Anterior cingulate cortex (tissue), 58 donors: ENCODE data around the gene CDAN1.
A peak's percentile ranks its signal among the peaks of the same experiment; 100 is the strongest.
"Not testable (repeated sequence)": the region's sequence is repeated elsewhere in the genome, so short reads cannot be mapped to it uniquely, and the experiment has no call there.

Experiments used
- DNase-seq, 58 donors: peaks; one replicate each; lab custom pipeline; 2025; lab: John Stamatoyannopoulos, UW

CDAN1 gene, protein sequence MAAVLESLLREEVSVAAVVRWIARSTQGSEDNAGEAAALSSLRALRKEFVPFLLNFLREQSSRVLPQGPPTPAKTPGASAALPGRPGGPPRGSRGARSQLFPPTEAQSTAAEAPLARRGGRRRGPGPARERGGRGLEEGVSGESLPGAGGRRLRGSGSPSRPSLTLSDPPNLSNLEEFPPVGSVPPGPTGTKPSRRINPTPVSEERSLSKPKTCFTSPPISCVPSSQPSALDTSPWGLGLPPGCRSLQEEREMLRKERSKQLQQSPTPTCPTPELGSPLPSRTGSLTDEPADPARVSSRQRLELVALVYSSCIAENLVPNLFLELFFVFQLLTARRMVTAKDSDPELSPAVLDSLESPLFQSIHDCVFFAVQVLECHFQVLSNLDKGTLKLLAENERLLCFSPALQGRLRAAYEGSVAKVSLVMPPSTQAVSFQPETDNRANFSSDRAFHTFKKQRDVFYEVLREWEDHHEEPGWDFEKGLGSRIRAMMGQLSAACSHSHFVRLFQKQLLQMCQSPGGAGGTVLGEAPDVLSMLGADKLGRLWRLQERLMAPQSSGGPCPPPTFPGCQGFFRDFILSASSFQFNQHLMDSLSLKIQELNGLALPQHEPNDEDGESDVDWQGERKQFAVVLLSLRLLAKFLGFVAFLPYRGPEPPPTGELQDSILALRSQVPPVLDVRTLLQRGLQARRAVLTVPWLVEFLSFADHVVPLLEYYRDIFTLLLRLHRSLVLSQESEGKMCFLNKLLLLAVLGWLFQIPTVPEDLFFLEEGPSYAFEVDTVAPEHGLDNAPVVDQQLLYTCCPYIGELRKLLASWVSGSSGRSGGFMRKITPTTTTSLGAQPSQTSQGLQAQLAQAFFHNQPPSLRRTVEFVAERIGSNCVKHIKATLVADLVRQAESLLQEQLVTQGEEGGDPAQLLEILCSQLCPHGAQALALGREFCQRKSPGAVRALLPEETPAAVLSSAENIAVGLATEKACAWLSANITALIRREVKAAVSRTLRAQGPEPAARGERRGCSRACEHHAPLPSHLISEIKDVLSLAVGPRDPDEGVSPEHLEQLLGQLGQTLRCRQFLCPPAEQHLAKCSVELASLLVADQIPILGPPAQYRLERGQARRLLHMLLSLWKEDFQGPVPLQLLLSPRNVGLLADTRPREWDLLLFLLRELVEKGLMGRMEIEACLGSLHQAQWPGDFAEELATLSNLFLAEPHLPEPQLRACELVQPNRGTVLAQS

DNA sequence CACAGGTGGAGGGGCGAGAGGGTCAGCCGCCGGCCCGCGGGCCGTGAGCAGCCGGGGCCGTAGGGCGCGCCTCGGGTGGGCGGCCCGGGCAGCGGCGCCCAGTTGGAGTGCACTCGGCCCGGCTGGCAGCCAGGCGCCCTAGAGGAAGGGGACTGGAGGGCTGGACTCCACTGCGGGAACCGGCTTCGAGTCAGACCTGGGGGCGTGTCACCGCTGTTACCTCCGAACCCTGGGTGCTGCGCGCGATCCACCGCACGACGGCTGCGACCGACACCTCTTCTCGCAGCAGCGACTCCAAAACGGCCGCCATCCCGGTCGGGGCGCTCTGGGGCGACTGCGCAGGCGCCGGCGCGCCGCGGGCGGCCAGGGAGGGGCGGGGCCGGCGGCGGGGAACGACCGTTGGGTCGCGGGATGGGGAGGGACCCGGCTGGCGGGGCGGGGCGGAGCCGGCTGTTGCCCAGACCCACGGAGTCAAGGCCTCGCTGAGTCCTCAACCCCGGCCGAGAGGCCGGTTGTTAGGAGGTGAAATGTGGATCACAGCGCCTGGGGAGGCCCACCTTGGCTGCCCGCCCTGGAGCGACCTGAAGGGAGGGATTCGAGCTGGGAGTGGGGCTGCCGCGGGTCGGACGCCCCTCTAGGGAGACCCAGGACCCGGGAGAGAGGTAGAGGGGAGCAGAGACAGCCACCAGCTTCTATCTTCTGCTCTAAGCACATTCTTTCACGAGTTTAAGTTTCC, at the start of gene CDAN1:
Gene CDAN1 (minus strand): TSS at position 336 of the 736 bp plus-strand sequence. CDS start 26 bp downstream, at position 310.
- peak in 57 of 58 donors; percentile 39 to 91 (median 82) for DNase-seq

DNA sequence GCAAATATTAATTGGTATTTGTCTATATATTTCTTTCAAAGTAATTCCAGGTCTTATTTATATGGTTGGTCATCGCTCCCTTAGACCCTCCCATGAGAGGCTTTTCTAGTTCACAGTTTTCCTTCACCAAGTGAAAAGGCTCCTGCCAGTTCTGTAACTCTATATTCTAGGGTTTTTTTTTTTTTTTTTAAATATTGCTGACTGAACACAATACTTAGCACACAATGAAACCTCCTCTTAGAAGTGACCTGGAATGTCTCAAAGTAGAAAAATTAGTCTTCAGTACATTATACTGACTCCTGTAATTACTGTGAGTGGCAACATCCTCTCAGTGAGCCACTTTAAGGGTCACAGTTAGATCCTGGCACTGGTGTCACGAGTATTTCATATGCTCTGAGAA, 48.6 kb upstream of the CDAN1 start:
- no peak for DNase-seq

DNA sequence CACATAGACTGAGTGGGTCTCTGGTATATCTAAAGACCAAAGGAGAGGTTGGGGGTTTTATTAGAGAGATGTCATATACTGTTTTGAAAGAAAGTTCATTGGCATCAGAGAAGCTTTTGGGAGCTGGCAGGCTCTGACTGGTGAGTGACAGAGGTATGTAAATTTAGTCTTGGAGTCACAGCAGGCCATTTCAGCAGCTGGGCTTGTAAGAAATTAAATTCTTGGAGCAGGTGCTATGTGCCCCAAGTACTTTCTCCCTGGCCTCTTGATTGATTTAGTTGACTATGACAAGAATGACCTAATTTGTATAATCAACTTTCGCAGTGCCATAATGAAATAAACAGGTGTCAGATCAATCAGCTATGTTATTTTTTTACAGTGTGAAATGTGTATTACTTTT, 47.8 kb upstream of the CDAN1 start:
- no peak for DNase-seq

DNA sequence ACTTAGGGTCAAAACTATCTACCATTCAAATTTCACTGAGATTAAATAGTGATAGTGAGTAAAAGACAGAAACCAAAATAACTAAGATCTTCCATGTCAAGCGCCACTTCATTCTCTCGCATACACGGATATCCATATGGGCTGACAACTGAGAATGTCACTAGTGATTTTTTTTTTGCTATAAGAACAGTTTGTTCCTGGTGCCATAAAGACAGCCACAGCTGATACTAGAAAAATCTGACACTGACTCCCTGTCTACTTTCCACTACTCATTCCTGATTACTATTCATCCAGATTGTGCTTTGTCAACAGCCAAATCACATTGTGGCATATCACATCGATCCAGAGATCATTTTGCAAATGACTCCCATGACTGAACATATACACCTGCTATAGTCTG, 45.8 kb upstream of the CDAN1 start:
- DNase-seq = peak in 1 of 58 donors; percentile 12

DNA sequence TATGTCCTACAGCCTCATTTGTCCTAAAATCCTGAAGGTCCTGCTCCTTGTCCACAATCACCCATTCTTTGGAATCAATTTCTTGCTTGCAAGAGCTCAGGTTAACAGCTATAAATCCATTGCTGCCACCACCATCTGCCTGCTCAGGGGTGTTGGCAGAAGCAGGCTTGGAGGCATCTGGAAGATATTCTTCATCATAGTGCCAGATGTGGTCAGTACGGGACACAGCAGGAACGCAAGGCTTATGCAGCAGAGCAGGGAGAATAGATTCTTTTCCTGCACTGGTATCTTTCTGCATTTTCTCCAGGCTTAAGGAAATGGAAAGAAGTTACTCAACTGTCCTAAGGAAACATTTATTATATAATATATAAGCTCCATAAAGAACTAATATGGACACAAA, 38.5 kb upstream of the CDAN1 start:
- DNase-seq = no peak

DNA sequence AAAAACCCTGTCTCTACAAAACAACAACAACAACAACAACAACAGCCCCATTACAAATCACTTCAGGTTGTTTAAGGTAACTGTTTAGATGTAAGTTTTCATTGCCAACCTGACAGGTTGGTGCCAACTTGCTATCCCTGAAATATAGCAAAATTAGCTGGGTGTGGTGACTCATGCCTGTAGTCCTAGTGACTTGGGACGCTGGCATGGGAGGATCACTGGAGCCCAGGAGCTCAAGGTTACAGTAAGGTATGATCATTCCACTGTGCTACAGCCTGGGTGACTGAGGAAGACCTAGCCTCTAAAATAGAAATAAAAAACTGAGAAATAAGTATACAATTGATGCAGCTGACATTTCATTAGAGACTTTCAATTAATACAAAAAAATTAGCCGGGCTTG, 36.0 kb upstream of the CDAN1 start:
- DNase-seq = no peak

DNA sequence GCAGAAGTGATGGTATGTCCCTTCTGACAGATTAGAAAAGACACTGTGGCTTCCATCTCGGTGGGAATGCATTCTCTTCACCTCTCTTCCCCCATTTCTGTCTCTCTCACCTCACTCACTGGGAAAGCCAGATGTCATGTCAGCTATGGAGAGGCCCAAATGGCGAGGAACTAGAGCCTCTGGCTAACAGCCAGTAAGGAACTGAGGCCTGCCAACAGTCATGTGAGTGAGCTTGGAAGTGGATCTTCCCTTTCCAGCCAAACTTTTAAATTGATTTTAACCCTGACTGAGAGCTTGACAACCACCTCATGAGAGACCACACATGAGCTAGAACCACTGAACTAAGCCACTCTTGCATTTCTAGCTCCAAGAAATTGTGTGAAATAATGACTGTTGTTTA, 35.2 kb upstream of the CDAN1 start:
- peak in 11 of 58 donors; percentile 1 to 31 (median 3) for DNase-seq

DNA sequence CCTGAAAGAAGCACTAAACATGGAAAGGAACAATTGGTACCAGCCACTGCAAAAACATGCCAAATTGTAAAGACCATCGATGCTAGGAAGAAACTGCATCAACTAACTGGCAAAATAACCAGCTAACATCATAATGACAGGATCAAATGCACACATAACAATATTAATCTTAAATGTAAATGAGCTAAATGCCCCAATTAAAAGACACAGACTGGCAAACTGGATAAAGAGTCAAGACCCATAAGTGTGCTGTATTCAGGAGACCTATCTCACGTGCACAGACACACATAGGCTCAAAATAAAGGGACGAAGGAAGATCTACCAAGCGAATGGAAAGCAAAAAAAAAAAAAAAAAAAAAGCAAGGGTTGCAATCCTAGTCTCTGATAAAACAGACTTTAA, 29.2 kb upstream of the CDAN1 start:
- DNase-seq = not testable (repeated sequence)

DNA sequence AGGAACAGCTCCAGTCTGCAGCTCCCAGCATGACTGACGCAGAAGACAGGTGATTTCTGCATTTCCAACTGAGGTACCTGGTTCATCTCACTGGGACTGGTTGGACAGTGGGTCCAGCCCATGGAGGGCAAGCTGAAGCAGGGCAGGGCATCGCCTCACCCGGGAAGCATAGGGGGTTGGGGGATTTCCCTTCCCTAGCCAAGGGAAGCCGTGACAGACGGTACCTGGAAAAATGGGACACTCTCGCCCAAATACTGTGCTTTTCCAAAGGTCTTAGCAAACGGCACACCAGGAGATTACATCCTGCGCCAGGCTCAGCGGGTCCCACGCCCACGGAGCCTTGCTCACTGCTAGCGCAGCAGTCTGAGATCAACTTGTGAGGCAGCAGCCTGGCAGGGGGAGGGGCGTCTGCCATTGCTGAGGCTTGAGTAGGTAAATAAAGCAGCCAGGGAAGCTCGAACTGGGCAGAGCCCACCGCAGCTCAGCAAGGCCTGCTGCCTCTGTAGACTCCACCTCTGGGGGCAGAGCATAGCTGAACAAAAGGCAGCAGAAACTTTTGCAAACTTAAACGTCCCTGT, 27.3 kb upstream of the CDAN1 start:
- DNase-seq = peak in 9 of 58 donors; percentile 5 to 52 (median 14)

DNA sequence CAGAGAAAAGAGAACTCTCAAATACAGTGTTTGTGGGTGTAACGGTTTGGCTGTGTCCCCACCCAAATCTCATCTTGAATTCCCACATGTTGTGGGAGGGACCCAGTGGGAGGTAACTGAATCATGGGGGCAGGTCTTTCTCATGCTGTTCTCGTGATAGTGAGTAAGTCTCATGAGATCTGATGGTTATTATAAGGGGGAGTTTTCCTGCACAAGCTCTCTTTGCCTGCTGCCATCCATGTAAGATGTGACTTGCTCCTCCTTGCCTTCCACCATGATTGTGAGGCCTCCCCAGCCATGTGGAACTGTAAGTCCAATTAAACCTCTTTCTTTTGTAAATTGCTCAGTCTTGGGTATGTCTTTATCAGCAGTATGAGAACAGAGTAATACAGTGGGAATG, 24.9 kb upstream of the CDAN1 start:
- DNase-seq = not testable (repeated sequence)

DNA sequence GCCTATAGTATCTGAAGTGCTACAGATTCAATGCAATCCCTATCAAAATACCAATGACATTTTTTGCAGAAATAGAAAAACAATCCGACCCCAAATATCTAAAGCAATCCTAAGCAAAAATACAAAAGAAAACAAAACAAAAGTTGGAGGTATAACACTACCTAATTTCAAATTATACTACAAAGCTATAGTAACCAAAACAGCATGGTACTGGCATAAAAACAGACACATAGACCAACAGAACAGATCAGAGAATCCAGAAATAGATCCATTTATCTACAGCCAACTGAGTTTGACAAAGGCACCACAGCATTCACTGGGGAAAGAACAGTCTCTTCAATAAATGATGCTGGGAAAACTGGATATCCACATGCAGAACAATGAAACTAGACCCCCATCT, 23.8 kb upstream of the CDAN1 start:
- DNase-seq = no peak

DNA sequence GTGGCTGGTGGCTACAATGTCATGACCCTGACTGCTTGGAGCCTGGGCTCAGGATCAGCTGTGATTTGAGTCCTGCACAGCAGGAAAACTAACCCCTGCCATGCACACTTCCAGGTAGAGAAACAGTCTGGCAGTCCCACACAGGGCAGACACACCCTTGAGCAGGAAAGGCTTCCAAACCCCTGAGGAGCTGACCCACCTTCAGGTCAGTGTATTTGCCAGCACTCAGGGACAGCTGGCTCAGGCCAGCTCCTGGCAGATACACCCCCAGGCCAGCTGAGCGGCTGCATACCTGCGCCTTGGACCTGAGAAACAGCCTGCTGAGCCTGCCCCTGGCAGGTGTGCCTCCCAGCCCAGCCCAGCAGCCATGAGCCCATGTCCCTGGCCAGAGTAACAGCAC, 22.2 kb upstream of the CDAN1 start:
- DNase-seq = no peak

DNA sequence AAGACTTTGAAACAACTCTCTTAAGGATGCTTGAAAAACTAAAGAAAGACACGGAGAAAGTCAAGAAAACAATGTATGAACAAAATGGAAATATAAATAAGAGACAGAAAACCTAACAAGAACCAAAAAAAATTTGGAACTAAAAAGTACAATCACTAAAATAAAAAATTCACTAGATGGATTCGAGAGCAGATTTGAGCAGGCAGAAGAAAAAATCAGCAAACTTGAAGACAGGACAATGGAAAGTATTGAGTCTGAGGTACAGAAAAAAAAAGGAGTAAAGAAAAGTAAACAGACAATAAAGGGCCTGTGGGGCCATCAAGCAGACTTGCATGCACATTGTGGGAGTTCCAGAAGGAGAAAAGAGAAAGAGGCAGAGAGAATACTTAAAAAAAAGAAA, 13.4 kb upstream of the CDAN1 start:
- no peak for DNase-seq

DNA sequence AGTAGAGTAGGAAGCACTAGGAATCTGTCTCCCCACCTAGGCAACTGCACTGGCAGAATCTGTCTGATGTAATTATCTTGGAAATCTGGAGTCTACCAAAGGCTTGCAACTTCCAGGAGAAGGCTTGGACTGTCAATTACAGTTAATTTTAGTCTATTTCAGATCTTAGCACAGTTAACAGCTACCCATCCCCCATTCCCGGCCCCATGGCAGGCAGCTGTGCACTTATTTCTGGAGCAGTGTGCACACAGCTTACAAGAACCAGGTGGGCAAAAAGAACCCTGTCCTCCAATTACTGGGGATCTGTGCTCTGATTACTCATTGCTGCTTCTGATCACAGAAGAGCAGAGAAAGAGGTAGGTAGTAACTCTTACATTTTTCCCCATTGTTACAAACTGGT, 12.3 kb upstream of the CDAN1 start:
- no peak for DNase-seq

DNA sequence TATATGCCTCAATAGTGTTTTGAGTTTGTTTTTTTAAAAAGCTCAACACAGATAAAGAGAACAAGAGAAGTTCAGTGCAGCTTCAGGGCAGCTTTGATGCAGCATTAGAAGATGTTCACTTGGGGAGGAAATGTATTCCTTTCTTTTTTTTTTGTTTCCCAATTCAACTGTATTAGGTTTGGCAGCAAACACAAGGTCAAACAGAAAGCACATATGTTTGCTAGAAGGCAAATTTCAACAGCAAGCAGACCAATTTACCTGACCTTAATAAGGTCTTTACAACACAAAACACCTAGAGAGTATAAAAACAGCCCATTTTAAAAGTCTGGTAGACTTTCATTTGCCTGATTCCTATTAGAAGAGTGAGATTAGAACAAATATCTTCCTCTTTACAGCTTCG, 7.3 kb upstream of the CDAN1 start:
- no peak for DNase-seq

DNA sequence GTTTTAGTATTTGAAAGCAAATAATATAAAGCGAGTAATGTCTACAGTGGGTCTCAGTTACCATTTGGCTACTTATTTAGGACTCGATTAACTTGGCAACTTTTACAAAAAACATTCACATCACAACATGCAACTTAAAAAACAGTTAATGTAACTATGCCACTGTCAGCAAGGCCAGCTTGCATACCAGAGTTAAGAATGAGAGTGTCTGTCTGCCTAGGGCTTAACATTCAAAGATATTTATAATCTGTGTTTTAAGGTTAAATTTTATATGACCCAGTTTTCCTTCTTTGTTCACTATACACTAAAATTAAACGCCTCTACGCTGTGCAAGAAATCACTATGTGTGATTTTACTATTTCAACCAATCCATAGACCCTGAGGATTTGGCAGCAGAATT, 5.2 kb upstream of the CDAN1 start:
- DNase-seq = no peak

DNA sequence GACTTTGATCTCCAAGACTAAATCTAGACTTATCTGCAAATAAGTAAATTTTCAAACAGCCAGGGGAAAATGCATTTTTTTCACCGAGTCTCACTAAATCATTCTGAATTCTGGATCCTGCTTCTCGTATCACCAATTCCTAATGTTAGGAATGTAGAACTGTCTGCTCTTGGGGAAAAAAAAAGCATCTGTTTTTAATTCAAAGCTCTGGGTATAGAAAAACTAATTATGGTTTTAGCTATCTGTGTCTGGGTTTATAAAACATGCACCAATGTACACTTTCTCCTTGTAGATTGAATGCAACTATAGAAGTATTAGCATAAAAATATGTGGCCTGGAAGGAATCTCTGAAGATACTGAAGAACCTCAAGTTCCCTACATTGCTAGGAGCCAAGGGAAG, 4.8 kb upstream of the CDAN1 start:
- no peak for DNase-seq

DNA sequence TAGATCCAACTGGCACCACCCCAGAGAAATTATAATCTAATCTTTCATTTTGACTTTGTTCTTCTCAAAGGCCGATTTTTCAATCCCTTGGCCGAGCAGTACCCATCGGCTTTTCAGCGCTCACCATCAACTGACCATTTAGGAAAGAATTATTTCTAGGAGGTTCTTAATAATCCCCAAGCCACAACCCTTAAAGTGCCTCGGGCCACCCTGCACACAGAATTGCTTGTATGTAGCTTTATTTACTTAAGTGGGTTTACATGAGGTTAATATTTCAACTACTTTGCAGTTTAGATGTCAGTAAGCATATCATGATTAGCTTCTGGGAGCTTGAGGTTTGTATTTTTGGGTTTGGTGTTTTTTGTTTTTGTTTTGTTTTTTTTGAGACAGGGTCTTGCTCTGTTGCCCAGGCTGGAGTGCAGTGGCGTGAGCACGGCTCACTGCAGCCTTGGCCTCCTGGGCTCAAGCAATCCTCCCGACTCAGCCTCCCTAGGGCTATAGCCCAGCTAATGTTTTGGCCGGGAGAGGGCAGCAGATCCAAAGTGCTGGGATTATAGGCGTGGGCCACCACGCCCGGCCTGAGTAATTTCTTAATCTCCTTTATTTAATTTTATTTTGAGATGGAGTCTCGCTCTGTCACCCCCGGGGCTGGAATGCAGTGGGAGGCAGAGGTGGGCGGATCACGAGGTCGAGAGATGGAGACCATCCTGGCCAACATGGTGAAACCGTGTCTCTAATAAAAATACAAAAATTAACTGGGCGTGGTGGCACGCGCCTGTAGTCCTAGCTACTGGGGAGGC, 801 bp upstream of the CDAN1 start:
- DNase-seq = no peak
